Keratinocyte (primary cell): ENCODE results near the gene SRRT. TPM values are rescaled to one million over a fixed set of nuclear protein-coding genes. Genes with fewer than 3 reads are reported as not detected.

Source experiments
- DNase-seq: peaks from one replicate; pipeline ENCODE4 v3.0.0-alpha.2; 2011; ENCODE audit warnings: low read depth, missing footprints, low spot score
- FAIRE-seq: peaks from 2 replicates; lab custom pipeline; 2011; peaks lifted over from hg19 to GRCh38; lab: Jason Lieb, UNC
- H2AFZ ChIP-seq: 2 replicates; pipeline ENCODE4 v1.6.0; 2012; ENCODE audit warnings: low read length, control low read depth, inconsistent platforms; ENCODE audit not compliant: control insufficient read depth
- H3K27ac ChIP-seq: 2 replicates; pipeline ENCODE4 v1.5.1; 2011; ENCODE audit warnings: low read length; ENCODE audit not compliant: control insufficient read depth, insufficient read depth
- H3K27me3 ChIP-seq: 3 replicates; pipeline ENCODE4 v1.6.0; 2011; ENCODE audit warnings: low read length; ENCODE audit not compliant: control insufficient read depth, insufficient read depth; ENCODE audit errors: extremely low read depth
- H3K36me3 ChIP-seq, 2 experiments: 2 replicates in 1 of 2; 3 replicates in 1 of 2; pipeline ENCODE4 v1.5.1; 2011; ENCODE audit warnings: low read length in 2 of 2, mild to moderate bottlenecking in 1 of 2; ENCODE audit not compliant: control insufficient read depth in 2 of 2, insufficient read depth in 2 of 2; ENCODE audit errors: extremely low read depth in 1 of 2
- H3K4me1 ChIP-seq: 3 replicates; pipeline ENCODE4 v1.5.1; 2011; ENCODE audit warnings: low read length; ENCODE audit not compliant: control insufficient read depth, insufficient read depth; ENCODE audit errors: extremely low read depth
- H3K4me2 ChIP-seq: 3 replicates; pipeline ENCODE4 v1.6.0; 2011; ENCODE audit warnings: low read depth, low read length; ENCODE audit not compliant: control insufficient read depth, insufficient read depth; ENCODE audit errors: extremely low read depth
- H3K4me3 ChIP-seq, 3 experiments: fragments of 200-600 bp in 1 of 3; sonication (generic) in 1 of 3; 2 replicates in 2 of 3; 3 replicates in 1 of 3; pipeline ENCODE4 v1.5.1; 2011 to 2016; ENCODE audit warnings: low read length in 3 of 3, mild to moderate bottlenecking in 3 of 3, control low read depth in 2 of 3, inconsistent platforms in 1 of 3, low read depth in 1 of 3, mixed read lengths in 1 of 3, mixed run types in 1 of 3, moderate library complexity in 1 of 3; ENCODE audit not compliant: control insufficient read depth in 2 of 3, insufficient read depth in 2 of 3; ENCODE audit errors: extremely low read depth in 1 of 3
- H3K79me2 ChIP-seq: 2 replicates; pipeline ENCODE4 v1.6.0; 2012; ENCODE audit warnings: low read length; ENCODE audit not compliant: control insufficient read depth, insufficient read depth
- H3K9ac ChIP-seq: 3 replicates; pipeline ENCODE4 v1.6.0; 2011; ENCODE audit warnings: low read length; ENCODE audit not compliant: control insufficient read depth, insufficient read depth; ENCODE audit errors: extremely low read depth
- H3K9me1 ChIP-seq: 3 replicates; pipeline ENCODE4 v1.6.0; 2011; ENCODE audit warnings: low read length; ENCODE audit not compliant: control insufficient read depth, insufficient read depth; ENCODE audit errors: extremely low read depth
- H3K9me3 ChIP-seq: 2 replicates; pipeline ENCODE4 v1.5.1; 2012; ENCODE audit warnings: low read depth, low read length; ENCODE audit not compliant: control insufficient read depth
- H4K20me1 ChIP-seq: 3 replicates; pipeline ENCODE4 v1.6.0; 2011; ENCODE audit warnings: low read length; ENCODE audit not compliant: control insufficient read depth, insufficient read depth; ENCODE audit errors: extremely low read depth
- CTCF ChIP-seq, 3 experiments: IDR thresholded peaks in 1 of 3; conservative IDR thresholded peaks in 1 of 3; optimal IDR thresholded peaks in 1 of 3; 2 replicates in 2 of 3; 3 replicates in 1 of 3; pipeline versions ENCODE3 to v1.5.1; 2011; ENCODE audit warnings: low read length in 3 of 3, mild to moderate bottlenecking in 3 of 3, moderate library complexity in 2 of 3, control low read depth in 1 of 3, inconsistent platforms in 1 of 3; ENCODE audit not compliant: insufficient read depth in 2 of 3; ENCODE audit errors: extremely low read depth in 1 of 3
- EZH2 ChIP-seq: IDR thresholded peaks from one replicate; pipeline ENCODE4 v1.6.1; 2012; ENCODE audit warnings: inconsistent platforms, mild to moderate bottlenecking, low read length, moderate library complexity
- dilution Hi-C: fragments of 300-500 bp; cut with MboI; formaldehyde crosslinking; loops from one replicate; pipeline ENCODE4 v1.7.0; 2020; ENCODE audit warnings: low sequenced_read_pairs; ENCODE audit not compliant: extremely low pct_ligation_motif_present
- polyA plus RNA-seq, 5 experiments: library from polyadenylated mRNA; depleted of rRNA in 3 of 5; stranded (reverse) in 3 of 5; stranded (forward) in 1 of 5; unstranded in 1 of 5; fragments of >200 nt; gene quantifications; 1 replicate in 1 of 5; 2 replicates in 3 of 5; 3 replicates in 1 of 5; pipeline versions ENCODE4 v1.2.1 to v1.2.3, GENCODE V29; 2011 to 2012; ENCODE audit warnings: missing spikeins in 2 of 5, low read depth in 1 of 5, low replicate concordance in 1 of 5

Gene SRRT
- polyA plus RNA-seq, 1 donor (not counting 4 experiments of a cell fraction or from before 2014, with no cell fraction given) = 42.2 TPM

GRCh38 chr7:100825751-100826513, 49.0 kb upstream of the SRRT start:
- DNase-seq = no peak
- no peak overlapping the region for H2AFZ ChIP-seq
- dilution Hi-C loops = no loop called here
- peak overlapping the region; percentile 59 for H3K27ac ChIP-seq
- peak overlapping the region; percentile 72 to 97 (median 83) for H3K4me3 ChIP-seq
- no peaks in the 10 kb centered on the region for H3K27me3 ChIP-seq
- peaks cover 6% of the 10 kb centered on the region for H3K4me1 ChIP-seq
- H3K36me3 ChIP-seq = peaks cover 11 to 26% of the 10 kb centered on the region in 2 experiments
- H3K4me2 ChIP-seq = peak overlapping the region; percentile 99
- peak; percentile 13 for FAIRE-seq
- H4K20me1 ChIP-seq = peaks cover 4% of the 10 kb centered on the region
- no peaks in the 10 kb centered on the region for H3K9me3 ChIP-seq
- no peaks in the 10 kb centered on the region for H3K9me1 ChIP-seq
- TF ChIP-seq CTCF (optimal IDR thresholded peaks at IDR 0.05 in 1 of 3, IDR thresholded peaks at IDR 0.05 in 1 of 3, conservative IDR thresholded peaks at IDR 0.05 in 1 of 3; ENCODE audit: extremely low read depth in 1 of 3, insufficient read depth in 2 of 3, low read length in 3 of 3) = peak in 2 of 3 experiments; percentile 23 to 26
- no peak for TF ChIP-seq EZH2
- peak overlapping the region; percentile 74 for H3K9ac ChIP-seq
- peaks cover 52% of the 10 kb centered on the region for H3K79me2 ChIP-seq

- dilution Hi-C loops = no loop called here
- Histone ChIP-seq H3K79me2 (peaks cover 52% of the 10 kb centered on the region), H3K4me1 (peaks cover 6% of the 10 kb centered on the region), H3K27ac (peak overlapping the region; percentile 59), H3K9me1 (no peaks in the 10 kb centered on the region), H3K4me3 (peak overlapping the region; percentile 72 to 97 (median 83)), H4K20me1 (peaks cover 4% of the 10 kb centered on the region), H3K9ac (peak overlapping the region; percentile 74), H2AFZ (peak overlapping the region; percentile 9), H3K4me2 (peak overlapping the region; percentile 99), H3K36me3 (peaks cover 10 to 23% of the 10 kb centered on the region in 2 experiments), H3K9me3 (no peaks in the 10 kb centered on the region), H3K27me3 (no peaks in the 10 kb centered on the region)
- TF ChIP-seq EZH2 = no peak
- TF ChIP-seq CTCF (optimal IDR thresholded peaks at IDR 0.05 in 1 of 3, IDR thresholded peaks at IDR 0.05 in 1 of 3, conservative IDR thresholded peaks at IDR 0.05 in 1 of 3; ENCODE audit: extremely low read depth in 1 of 3, insufficient read depth in 2 of 3, low read length in 3 of 3) = no peak
- FAIRE-seq = no peak
- no peak for DNase-seq
Measured at GRCh38 chr7:100826514-100827329, 48.2 kb upstream of the SRRT start.
